ENCODE data around the gene FBN1.

DNA sequence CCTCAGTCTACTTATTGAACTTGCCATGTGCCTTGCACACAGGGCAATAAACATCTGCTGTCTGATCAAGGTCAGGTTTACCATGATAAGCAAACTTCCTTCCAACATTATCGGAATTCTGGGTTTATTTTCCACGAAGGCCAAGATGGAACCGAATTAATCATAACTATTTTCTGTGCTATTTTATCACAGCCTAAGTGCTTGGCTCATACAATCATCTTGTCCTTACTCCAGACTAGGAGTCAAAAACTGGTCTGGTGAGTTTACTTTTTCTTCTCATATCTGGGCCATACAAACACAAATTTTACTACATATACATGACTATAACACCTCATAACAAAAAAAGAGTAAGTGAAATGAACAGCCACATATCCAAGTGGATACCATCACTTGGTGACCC, 2.3 kb downstream of the FBN1 start:
- TF ChIP-seq POLR2A (IDR thresholded peaks at IDR 0.05) (no peak), EP300 (IDR thresholded peaks at IDR 0.05) (no peak)
- TF ChIP-seq, protein P1, sequence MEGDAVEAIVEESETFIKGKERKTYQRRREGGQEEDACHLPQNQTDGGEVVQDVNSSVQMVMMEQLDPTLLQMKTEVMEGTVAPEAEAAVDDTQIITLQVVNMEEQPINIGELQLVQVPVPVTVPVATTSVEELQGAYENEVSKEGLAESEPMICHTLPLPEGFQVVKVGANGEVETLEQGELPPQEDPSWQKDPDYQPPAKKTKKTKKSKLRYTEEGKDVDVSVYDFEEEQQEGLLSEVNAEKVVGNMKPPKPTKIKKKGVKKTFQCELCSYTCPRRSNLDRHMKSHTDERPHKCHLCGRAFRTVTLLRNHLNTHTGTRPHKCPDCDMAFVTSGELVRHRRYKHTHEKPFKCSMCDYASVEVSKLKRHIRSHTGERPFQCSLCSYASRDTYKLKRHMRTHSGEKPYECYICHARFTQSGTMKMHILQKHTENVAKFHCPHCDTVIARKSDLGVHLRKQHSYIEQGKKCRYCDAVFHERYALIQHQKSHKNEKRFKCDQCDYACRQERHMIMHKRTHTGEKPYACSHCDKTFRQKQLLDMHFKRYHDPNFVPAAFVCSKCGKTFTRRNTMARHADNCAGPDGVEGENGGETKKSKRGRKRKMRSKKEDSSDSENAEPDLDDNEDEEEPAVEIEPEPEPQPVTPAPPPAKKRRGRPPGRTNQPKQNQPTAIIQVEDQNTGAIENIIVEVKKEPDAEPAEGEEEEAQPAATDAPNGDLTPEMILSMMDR (IDR thresholded peaks at IDR 0.05): no peak

All from sigmoid colon (tissue), 4 donors.